Testis (tissue), 3 donors: ENCODE data around the gene NLGN1. TPM values are rescaled to one million over a fixed set of nuclear protein-coding genes. Genes with fewer than 3 reads are reported as not detected.

Experiments used
- DNase-seq: peaks from one replicate; pipeline ENCODE4 v3.0.0-alpha.2; 2019
- H3K27ac ChIP-seq, 2 donors: fragments of 200-600 bp; sonication (generic); one replicate each; pipeline ENCODE4 v1.5.1; 2019
- H3K27me3 ChIP-seq: fragments of 200-600 bp; sonication (generic); one replicate; pipeline ENCODE4 v1.5.1; 2019
- H3K36me3 ChIP-seq: fragments of 200-600 bp; sonication (generic); one replicate; pipeline ENCODE4 v1.5.1; 2017; ENCODE audit warnings: low read depth; ENCODE audit errors: missing control alignments
- H3K4me1 ChIP-seq: fragments of 200-600 bp; sonication (generic); one replicate; pipeline ENCODE4 v1.5.1; 2019
- H3K4me3 ChIP-seq, 2 donors: fragments of 200-600 bp; sonication (generic); one replicate each; pipeline ENCODE4 v1.5.1; 2017 to 2019
- H3K9me3 ChIP-seq: fragments of 200-600 bp; sonication (generic); one replicate; pipeline ENCODE4 v1.5.1; 2017
- POLR2A ChIP-seq: fragments of 450-650 bp; IDR thresholded peaks from one replicate; pipeline ENCODE4 v1.6.1; 2017; ENCODE audit warnings: antibody characterized with exemption, mild to moderate bottlenecking, moderate library complexity
- WGBS, 2 donors: methylation state at CpG; one replicate each; pipeline ENCODE4 v1.1.5; 2018; 5-methylcytosine and 5-hydroxymethylcytosine counted together
- intact Hi-C: fragments of 100-400 bp; cut with DNase I; formaldehyde crosslinking; loops from one replicate; pipeline ENCODE4 v1.15.1; 2023; ENCODE audit warnings: low total_unique reads
- polyA plus RNA-seq: library from polyadenylated mRNA; stranded (reverse); fragments of 350-450 nt; fragmentation: Illumina TruSeq; extraction: RNeasy Lipid Tissue Mini Kit (QIAGEN cat#74804); gene quantifications from one replicate; pipeline ENCODE4 v1.2.3, GENCODE V29; 2014; ENCODE audit warnings: low read depth, low replicate concordance; ENCODE audit not compliant: insufficient read depth
- total RNA-seq, 2 donors: library from RNA; depleted of rRNA; stranded (reverse); fragments of >200 nt; gene quantifications; one replicate each; pipeline ENCODE4 v1.2.3, GENCODE V29; 2016
- TF ChIP-seq, protein P1 (sequence below), 3 experiments: fragments of 450-650 bp in 2 of 3; fragments of 200-600 bp in 1 of 3; sonication (generic) in 1 of 3; IDR thresholded peaks; one replicate each; pipeline ENCODE4 v1.5.1; 2016 to 2019; ENCODE audit warnings: antibody characterized with exemption in 3 of 3, mild to moderate bottlenecking in 2 of 3, moderate library complexity in 1 of 3

The NLGN1 gene
- total and polyA plus RNA-seq, 3 donors from 2014 or later, result 10.6 to 19.2 (median 15.5) TPM

DNA sequence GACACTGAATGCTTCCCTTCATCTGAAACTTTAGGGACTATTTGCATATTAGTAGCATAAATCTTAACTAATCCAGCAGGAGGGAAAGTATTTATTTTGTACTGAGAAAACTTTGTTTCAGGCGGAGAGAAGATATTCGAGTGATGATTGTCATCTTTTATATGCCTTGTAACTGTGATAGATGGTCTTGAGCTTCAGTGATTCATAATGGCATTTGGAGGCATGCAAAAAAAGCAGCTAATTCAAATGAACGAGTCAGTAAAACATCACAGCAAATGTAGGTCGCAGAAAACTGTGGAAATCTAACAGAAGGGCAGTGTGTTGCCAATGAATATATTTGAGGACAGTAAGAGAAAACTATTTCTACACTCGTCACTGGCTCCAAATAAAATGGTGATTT is 817.9 kb downstream of the NLGN1 start:
- H3K4me1 ChIP-seq, result no peaks in the 10 kb centered on the region
- intact Hi-C loops, result no loop called here
- H3K4me3 ChIP-seq, result no peak overlapping the region
- TF ChIP-seq, protein P1, sequence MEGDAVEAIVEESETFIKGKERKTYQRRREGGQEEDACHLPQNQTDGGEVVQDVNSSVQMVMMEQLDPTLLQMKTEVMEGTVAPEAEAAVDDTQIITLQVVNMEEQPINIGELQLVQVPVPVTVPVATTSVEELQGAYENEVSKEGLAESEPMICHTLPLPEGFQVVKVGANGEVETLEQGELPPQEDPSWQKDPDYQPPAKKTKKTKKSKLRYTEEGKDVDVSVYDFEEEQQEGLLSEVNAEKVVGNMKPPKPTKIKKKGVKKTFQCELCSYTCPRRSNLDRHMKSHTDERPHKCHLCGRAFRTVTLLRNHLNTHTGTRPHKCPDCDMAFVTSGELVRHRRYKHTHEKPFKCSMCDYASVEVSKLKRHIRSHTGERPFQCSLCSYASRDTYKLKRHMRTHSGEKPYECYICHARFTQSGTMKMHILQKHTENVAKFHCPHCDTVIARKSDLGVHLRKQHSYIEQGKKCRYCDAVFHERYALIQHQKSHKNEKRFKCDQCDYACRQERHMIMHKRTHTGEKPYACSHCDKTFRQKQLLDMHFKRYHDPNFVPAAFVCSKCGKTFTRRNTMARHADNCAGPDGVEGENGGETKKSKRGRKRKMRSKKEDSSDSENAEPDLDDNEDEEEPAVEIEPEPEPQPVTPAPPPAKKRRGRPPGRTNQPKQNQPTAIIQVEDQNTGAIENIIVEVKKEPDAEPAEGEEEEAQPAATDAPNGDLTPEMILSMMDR (IDR thresholded peaks at IDR 0.05), result no peak
- TF ChIP-seq POLR2A, result no peak
- no peaks in the 10 kb centered on the region for H3K9me3 ChIP-seq
- no peaks in the 10 kb centered on the region for H3K36me3 ChIP-seq
- H3K27me3 ChIP-seq, result no peaks in the 10 kb centered on the region
- H3K27ac ChIP-seq, result no peak overlapping the region
- no peak for DNase-seq
- 81% methylated on average over 5 of the region's 5 CpGs for WGBS, 2 donors

DNA sequence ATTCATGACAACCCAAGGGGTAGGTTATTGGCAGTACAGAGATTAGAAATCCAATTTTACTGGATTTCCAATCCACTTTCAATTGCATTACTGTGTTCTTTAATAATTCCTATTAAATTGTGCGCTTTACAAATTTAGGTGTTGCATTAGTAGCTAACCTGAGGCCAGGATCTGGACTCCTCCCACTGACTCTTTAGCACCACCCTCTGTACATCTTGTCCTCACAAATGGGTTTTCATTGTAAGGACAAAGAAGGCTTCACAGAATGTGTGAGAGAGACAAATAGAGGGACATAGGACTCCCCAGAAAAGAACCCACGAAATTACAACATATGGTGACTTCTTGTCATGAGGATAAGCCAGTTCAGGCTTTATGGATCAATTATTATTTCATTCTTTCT is 818.5 kb downstream of the NLGN1 start:
- TF ChIP-seq, protein P1 (IDR thresholded peaks at IDR 0.05), result no peak
- no peak for TF ChIP-seq POLR2A
- Histone ChIP-seq H3K36me3 (no peaks in the 10 kb centered on the region), H3K27ac (no peak overlapping the region), H3K4me3 (no peak overlapping the region), H3K27me3 (no peaks in the 10 kb centered on the region), H3K4me1 (no peaks in the 10 kb centered on the region), H3K9me3 (no peaks in the 10 kb centered on the region)
- WGBS, 2 donors, result 89 to 94% methylated on average over 2 of the region's 2 CpGs
- DNase-seq, result no peak
- intact Hi-C loops, result no loop called here

DNA sequence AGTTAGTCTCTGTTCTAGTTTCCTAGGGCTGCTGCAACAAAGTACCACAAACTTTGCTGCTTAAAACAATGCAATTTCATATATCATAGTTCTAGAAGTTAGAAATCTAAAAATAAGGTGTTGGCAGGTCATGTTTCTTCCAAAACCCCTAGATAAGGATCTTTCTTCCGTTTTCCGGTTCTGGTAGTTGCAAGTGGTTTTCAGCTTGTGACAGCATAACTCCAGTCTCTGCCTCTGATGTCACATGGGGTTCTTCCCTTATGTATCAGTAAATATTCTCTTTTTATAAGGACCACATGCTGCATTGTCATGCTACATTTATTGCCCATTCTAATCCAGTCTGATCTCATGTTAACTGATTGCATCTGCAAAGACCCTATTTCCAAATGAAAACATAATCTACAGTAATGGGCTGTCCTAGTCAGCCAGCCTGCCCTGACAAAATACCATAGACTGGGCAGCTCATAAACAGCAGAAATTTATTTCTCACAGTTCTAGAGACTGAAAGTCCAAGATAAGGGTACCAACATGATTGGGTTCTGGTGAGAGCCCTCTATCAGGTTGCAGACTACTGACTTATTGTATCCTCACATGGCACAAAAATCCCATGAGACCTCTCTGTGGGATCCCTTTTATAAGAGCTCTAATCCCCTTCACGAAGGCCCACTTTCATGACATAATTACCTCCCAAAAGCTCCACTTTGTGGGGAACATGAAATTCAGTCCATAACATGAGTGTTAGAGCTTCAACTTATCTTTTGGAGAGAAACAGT is 819.6 kb downstream of the NLGN1 start:
- DNase-seq, result no peak
- Histone ChIP-seq H3K4me1 (no peaks in the 10 kb centered on the region), H3K9me3 (no peaks in the 10 kb centered on the region), H3K27ac (no peak overlapping the region), H3K4me3 (no peak overlapping the region), H3K27me3 (no peaks in the 10 kb centered on the region), H3K36me3 (no peaks in the 10 kb centered on the region)
- intact Hi-C loops, result no loop called here
- TF ChIP-seq POLR2A, result no peak
- TF ChIP-seq, protein P1 (IDR thresholded peaks at IDR 0.05), result no peak
- 91% methylated on average over 3 of the region's 3 CpGs for WGBS, 2 donors

DNA sequence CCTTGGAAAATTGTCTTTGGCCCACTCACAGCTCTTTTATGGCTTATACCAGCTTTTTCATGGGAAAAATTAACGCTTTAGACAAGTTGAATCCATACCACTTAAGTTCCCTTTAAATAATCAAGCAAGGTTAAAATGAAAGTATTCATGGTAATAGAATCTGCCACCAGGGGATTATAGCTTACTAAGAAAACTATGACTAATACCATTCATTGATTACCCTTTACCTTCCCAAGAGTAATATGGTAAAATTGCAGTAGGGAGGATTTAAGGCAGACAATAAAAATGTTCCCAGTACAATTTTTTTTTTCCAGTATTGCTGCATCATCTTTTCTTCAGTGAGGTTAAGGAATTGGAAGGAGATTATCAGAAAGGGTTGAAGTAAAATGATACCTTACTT is 820.5 kb downstream of the NLGN1 start:
- H3K4me1 ChIP-seq, result no peaks in the 10 kb centered on the region
- 100% methylated on average over 1 of the region's 1 CpG for WGBS, 2 donors
- H3K9me3 ChIP-seq, result no peaks in the 10 kb centered on the region
- TF ChIP-seq, protein P1 (IDR thresholded peaks at IDR 0.05), result no peak
- no peak for TF ChIP-seq POLR2A
- no peak overlapping the region for H3K4me3 ChIP-seq
- no peak overlapping the region for H3K27ac ChIP-seq
- H3K27me3 ChIP-seq, result no peaks in the 10 kb centered on the region
- intact Hi-C loops, result no loop called here
- no peaks in the 10 kb centered on the region for H3K36me3 ChIP-seq
- DNase-seq, result no peak

DNA sequence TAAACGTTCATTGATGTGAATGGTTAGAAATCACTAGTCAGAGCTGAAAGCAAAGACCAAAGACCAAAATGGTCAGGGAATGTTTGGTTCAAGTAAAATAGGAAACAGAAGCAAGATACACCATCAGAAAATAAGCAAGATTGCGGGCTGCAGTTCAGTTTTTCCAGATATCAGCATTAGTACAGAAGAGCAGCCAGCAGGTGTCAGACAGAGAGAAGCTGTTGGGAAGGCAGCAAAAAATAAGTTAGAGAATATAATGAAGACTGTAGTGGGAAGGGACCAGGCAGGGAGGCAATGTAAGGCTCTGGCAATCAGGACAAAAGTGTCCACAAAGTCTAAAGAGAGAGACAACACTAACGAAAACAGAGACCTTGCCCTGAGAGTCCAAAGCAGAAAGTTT is 822.2 kb downstream of the NLGN1 start:
- no peak for TF ChIP-seq POLR2A
- TF ChIP-seq, protein P1 (IDR thresholded peaks at IDR 0.05), result no peak
- no peak overlapping the region for H3K27ac ChIP-seq
- intact Hi-C loops, result no loop called here
- H3K27me3 ChIP-seq, result no peaks in the 10 kb centered on the region
- no peak overlapping the region for H3K4me3 ChIP-seq
- H3K36me3 ChIP-seq, result no peaks in the 10 kb centered on the region
- no peak for DNase-seq
- no peaks in the 10 kb centered on the region for H3K9me3 ChIP-seq
- 64 to 67% methylated on average over 3 of the region's 3 CpGs for WGBS, 2 donors
- H3K4me1 ChIP-seq, result no peaks in the 10 kb centered on the region
